GM19193 (cell line): ENCODE data around the gene DDA1.

Experiments
- POLR2A ChIP-seq: IDR thresholded peaks from 4 replicates; pipeline ENCODE4 v1.6.1; 2011; ENCODE audit not compliant: insufficient read depth, insufficient read length; ENCODE audit errors: extremely low read depth

DDA1 gene

GRCh38 chr19:17328517-17329365 lies 19.4 kb downstream of the DDA1 start:
- TF ChIP-seq POLR2A: no peak

GRCh38 chr19:17329366-17330261 lies 20.3 kb downstream of the DDA1 start:
- no peak for TF ChIP-seq POLR2A

DNA sequence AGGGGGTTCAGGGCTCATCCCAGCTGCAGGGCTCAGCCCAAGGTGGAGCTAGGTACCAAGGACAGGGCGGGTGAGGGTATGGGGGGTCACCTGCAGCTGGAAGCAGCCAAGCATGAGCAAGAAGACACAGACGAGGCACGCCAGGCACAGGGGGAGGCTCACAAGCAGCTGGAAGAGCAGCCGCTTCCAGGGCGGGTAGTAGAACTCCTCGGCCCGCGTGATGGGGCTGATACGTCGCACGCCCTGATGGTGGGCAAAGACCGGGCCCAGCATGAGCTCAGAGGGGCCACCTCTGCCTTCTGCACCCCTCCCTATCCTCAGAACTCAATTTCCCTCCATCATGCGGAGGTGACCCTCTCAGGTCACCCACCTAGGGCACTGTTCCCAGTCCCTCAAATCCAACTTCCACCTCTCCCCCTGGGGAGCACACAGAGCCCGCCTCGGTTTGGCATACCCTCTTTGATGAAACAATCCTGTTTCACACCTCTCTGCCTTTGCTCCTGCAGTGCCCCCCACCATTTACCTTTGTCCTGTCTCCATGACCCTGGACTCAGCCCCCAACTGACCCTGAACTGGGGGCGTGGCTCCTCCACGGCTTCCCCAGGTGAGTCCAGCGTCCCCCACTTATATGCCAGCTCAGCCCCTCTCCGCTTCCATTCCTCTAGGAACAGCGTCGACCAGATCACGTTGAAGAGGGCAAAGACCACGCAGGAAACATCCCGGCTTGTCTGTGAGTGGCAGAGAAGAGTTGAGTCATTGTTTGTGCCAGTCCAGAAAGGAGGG lies 21.1 kb downstream of the DDA1 start:
- no peak for TF ChIP-seq POLR2A

DNA sequence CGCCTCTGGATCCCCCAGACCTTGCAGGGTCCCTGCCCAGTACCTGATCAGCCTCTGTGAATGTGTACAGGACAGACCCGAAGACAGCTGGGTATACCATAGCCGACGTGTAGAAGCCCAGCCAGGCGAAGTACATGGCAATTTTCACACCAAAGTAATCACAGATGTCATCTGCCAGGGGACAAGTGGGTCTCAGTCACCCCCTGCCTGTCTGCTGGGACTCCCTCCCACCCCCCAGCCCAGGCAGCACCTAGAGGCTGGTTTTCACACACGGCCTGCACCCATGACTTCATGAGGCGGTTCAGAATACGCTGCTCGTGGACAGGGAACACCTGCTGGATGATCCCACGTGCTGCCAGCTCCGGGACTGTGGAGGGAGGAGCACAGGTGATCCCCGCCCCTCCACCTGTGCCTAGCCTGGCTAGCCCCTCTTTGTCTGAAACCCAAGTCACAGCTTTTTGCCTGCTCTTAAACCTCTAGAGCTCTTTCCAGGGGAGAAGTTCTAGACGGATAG lies 21.7 kb downstream of the DDA1 start:
- no peak for TF ChIP-seq POLR2A

GRCh38 chr19:17332360-17332676 lies 23.0 kb downstream of the DDA1 start:
- TF ChIP-seq POLR2A: no peak

- TF ChIP-seq POLR2A: no peak
These were observed 23.6 kb downstream of the DDA1 start for GRCh38 chr19:17332677-17333581.

GRCh38 chr19:17333611-17334413 lies 24.4 kb downstream of the DDA1 start:
- TF ChIP-seq POLR2A: peak; percentile 38

DNA sequence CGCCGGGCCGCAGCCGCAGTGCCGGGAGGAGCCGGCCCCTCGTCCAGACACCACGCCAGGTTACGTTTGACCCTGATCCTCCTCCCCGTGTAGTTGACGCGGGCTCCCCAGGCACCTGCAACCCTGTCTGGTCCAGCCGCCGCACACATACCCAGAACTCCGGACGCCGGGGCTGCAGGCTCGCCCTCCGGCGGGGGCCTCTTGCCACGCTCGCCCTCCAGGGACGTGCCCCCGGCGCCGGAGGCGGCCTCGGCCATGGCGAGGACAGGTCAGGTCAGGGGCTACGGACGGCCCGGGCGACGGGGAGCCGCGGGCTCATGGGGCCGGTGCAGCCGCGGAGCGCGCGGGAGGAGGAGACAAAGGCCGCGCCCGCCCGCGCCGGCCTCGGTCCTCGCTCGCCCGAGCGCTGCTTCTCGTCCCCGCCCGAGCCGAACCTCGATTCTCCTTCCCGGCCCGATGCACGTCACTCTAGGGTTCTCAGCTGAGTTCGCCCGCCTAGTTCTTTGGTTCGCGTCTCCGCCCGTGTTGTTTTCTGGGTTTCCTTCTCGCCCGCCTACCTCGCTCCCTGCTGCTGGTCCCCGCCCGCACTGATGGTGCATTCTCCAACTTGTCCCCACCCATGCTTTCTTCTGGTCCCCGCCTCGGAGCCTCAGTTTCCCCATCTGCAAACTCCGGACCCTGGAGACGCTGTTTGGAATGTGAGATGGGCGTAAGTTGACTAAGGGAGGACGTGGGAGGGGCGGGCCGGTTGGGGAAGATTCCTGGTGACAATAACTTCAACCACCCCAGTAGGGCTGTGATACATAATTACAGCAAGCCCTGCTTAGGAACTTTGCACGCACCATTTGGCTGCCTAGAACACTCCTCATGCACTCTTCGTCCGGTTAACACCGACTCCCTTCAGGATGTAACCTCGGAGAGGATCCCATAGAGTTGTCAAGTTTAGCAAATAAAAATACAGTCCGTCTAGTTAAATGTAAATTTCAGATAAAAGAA lies 25.3 kb downstream of the DDA1 start, which contains the start of gene ANO8:
TSS of gene ANO8 (minus strand) at position 442 of the 996 bp plus-strand sequence. CDS start at position 257, 185 bp downstream.
- no peak for TF ChIP-seq POLR2A

DNA sequence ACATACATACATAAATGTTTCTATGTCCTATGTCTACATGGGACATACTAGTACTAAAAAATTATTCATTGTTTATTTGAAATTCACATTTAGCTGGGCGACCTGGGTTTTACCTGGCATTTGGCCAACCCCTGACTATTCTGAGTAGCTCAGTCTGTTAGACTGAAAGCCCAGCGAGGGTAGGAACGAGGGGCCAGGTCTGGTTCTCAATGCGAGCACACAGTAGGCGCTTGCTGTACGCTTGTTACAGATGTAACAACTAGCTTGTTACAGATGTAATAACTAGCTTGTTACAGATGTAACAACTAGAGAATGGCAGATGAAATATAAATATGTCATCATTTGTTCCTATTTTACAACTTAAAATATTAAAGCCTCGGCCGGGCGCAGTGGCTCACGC lies 26.2 kb downstream of the DDA1 start:
- TF ChIP-seq POLR2A: no peak

DNA sequence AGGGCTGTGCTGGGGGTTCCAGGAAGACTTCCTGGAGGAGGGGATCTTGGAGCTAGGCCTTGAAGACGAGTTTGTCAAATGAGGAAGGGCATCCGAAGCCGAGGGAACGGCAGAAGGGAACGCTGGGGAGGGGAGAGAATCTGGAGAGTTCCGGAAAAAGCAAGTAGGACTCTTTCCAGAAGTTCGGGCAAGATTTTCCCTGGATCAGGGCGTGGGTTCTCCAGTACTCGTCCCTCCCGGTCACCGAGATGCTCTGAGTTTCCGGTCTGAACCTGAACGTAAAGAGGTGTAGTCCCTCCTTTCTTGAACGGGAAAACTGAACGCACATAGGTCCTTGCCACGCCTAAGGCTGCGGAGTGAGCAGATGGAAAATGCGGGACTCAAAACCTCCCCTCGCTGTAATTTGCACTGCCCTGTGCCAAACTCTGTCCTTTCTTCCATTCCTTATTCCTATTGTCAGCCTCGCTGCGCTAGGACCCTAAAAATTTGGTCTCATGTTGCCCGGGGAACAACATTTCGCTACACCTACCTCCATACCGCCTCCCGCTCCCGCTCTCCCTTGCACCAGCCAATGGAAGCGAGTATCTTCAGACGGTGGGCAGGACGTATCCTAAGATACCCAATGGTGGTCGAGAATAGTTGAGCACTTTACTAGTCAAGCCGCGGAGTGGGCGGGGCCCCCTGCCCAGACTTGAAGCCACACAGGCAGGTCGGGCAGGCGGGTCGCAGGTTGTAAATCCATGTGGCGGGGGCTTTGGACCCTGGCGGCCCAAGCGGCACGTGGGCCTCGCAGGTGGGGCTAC lies 27.7 kb downstream of the DDA1 start, which contains the start of gene GTPBP3:
TSS of gene GTPBP3 (plus strand) at position 682 of the 803 bp plus-strand sequence. CDS start at position 741, 59 bp downstream.
- peak; percentile 79 for TF ChIP-seq POLR2A
